NCI-H82 treated with DMSO at 0.1 percent for 48 hours (cell line): ENCODE results near the gene NR5A1.

Experiments
- DNase-seq: peaks from one replicate; lab custom pipeline; 2025; ENCODE audit not compliant: unreplicated experiment; lab: John Stamatoyannopoulos, UW

NR5A1 gene

DNA sequence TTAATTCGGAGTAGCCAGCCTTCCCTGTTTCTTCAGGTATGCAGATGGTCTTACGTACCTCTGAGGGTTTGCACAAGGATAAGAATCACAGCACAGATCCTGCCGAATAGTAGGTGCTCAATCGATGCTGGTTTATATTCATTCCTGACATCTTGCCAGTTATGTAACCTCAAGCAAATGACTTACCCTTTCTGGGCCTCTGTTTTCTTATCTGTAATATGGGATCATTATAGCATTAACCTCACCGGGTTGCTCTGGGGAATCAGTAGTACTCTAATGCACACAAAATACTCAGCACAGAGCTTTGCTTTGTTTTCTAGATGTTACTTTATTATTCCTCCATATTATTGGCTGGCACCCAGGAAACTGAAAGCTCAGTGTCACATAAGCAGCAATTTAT lies 7.7 kb upstream of the NR5A1 start:
- no peak for DNase-seq

DNA sequence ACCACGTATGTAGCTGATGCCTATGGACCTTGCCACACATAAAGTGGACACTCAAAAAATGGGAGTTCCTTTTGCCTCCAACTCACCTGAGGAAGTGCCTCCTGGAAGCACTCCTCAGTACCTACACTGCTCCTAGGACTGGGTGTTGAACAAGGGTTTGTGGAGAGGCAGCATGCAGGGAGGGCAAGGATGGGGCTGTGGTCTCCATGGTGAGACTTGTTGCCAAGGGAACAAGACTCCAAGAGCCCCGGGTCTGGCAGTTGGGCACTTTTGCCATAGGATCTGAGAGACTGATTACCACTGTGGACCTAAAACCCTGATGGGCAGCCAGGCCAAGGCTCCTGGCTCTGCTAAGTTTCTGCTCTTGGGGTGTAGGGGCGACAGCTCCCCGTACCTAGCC lies 6.9 kb upstream of the NR5A1 start:
- DNase-seq = no peak

DNA sequence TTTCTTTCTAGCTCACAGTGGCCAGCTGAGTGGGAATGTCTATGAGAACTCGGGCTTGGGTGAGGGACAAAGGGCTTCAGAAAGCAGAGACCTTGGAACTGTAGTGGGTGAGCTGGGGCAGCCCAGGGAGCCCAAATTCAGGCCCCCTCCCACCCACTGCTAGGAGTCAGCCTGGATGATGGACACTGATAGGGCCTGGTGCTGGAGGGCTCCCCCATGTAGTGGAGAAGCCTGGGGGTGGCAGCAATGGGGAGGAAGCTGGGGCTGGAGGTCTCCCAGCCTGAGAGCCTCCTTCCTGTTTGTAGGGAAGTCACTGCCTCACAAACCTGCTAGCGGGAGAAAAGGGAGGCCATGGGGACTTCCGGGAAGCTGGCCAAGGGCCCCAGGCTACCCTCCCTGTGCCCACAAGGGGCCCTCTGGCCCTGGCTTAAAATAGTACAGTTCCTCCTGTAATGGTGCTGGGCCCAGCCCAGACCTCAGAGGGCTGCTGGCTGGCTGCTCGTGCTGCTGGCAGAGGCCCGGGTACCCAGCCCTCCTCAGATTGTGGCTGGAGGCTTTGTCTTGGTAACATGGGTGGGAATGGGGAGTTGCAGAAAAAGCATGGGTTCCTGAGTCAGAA lies 6.3 kb upstream of the NR5A1 start:
- DNase-seq = no peak

DNA sequence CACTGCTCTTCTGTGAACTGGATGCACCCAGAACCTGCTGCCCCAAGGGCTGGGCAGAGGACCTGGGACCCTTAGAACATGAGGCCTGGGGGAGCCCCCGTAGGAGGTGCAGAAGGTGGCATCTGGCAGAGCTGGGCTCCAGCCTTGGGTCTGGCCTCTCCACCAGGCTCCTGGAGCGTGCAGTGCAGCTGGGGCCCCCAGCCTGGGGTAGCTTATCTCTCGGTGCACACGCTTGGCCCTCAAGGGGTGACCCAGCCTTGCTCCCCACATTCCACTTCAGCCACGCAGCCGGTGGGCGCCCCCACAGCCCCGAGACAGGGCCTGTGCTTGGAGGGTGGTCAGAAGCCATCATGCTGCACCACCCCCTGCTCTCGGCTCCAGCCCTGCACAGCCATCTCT lies 5.6 kb upstream of the NR5A1 start:
- no peak for DNase-seq

DNA sequence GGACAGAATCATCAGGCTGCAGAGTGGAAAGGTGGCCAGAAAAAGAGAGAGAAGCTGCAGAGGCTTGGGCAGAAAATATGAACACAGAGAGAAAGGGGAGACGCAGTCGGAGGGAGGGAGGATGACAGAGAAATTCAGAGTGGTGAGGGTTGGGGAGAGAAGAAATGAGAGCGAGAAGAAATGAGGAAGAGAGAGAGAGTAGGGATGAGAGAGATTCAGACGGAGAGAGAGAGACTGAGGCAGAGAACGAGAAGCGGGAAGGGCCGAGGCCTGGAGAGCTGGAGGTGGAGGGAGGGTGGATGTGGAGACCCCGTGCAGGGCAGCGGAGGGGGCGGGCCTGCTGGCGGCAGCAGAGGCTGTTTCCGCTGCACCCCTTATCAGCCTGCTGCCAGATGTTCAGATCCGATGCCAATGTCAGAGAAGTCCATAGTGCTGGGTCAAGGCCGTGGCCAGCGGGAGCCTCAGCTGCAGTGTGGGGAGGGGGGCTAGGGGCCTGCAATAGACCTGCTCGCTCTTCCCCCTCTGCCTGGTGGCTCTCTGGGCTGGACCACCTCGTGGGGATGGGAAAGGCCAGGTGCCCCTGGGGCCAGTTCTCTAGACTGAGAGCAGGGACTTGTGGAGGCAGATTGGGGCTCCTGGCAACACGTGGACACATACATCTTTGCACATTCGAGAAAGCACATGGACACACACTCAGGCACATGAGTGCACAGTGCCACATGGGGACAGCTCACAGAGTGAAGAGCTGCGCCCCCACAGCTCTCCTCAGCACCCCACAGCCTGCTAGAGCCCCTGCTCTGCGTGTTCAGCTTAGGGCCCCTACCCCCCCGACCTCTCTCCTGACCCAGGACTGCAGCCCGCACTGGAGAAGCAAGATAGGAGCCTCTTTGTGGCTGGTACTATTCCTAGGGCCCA lies 4.9 kb upstream of the NR5A1 start:
- DNase-seq = no peak

DNA sequence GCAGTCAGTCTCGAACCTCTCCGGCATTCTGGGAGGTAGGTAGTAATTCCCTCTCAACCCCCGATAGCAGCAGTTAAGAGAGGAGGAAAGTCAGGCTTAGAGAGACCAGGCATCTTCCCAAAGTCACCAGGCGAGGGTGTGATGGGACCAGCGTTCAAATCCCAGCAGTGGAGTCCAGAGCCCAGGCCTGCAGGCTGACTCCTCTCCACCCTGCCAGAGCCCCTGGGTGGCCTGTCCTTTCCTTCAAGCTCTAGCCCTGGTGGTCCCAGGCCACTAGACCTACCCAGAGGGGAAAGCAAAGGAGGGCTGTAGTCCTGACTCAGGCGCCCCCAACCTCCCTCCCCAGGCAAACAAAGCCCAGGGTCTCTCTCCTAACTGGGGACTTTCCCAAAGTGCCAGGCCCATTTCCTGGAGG lies 4.2 kb upstream of the NR5A1 start:
- DNase-seq = no peak

DNA sequence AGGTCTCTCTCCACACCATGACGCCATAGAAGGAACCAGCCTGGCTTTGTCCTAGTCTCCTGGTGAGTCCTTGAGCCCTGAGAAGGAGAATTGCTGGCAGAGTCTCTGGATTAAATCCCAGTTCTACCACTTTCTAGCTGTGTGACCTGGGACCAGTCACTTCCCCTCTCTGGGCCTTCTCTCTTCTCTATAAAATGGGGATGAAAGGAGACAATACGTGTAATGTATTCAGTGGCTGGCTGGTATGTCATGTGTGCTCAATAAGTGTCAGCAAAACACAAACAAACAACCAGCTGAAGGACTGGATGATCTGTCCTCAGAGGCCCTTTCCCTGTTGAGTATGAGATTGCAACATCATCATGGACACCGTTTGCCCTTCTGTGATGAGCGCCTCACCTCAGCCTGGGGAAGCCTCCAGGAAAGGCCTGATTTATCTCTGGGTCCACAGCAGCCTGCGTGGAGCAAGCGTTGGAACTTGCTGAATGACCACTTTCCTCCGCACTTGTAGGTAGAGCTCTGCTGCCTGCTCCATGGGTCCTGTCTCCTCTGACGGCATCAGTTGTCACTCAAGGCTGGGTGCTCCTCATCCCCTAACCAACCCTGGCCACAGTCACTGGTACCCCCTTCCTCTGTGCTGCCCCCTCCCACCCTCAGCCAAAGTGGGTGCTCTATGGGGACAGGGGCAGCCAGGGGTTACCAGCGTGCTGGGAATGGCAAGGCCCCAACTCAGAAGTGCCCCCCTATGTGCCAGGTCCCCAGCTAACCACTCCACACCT lies 3.6 kb upstream of the NR5A1 start:
- no peak for DNase-seq

DNA sequence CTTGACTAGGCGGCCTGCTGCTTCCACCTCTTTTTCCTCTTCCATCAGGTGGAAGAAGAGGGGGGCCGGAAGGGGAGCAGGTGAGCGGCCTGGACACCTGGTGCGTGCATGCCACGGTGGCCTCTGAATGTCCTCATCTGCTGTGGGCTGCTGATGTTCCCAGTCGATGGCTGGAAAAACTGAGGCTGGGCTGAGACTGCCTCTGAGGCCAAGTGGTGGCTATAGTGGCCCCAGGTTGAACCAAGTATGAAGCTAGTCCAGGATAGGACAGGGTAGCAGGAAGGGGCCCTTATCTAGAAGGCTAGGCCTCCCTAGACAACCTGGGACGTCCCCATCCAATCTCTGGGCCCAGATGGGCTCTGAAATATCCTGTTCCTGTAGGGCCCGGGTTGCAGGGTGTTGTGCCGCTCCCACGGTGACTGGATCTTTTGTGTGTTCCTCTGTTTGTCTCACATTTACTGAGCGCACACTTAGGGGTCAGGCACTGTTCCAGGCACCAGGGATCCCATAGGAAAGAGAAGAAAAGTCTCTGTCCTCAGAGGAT lies 753 bp upstream of the NR5A1 start:
- no peak for DNase-seq

DNA sequence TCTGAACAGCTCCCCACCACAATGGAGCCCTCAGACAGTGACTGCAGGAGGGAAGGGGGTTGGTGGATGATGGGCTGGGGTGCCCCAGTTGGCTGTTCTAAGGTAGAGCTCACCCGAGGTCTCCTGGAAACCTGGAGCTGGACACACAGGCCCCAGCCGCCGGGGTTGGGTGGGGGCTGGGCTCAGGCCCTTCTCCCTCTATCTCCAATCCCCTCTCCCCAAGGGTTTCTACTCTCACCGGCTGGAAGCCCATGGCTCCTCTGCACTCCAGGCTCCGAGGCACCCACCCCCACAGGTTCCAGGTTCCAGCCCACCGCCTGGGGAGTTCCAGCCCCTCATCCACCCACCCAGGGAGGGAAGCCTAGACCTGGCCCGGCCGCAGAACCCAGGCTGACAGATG lies 766 bp downstream of the NR5A1 start:
- no peak for DNase-seq

DNA sequence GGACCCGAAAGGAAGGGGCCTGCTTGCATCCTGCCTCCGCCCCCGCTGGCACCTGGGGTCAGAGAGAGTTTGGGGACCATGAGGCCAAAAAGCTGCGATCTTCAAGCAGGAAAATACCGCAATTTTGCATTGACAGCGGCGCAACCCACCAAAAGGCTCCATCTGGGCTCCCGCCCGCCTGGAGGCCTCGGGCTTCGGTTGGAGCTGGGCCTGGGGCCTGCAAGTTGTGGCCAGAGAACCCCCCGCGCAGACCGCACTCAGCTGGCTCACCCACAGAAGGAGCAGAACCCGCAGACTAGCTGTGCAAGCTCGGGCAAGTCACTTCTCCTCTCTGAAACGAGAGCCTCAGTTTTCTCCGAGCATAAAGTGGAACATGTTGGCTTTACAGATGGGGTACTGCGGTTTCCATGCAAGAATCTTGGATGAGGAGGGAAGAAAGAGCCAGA lies 1.3 kb downstream of the NR5A1 start:
- no peak for DNase-seq

DNA sequence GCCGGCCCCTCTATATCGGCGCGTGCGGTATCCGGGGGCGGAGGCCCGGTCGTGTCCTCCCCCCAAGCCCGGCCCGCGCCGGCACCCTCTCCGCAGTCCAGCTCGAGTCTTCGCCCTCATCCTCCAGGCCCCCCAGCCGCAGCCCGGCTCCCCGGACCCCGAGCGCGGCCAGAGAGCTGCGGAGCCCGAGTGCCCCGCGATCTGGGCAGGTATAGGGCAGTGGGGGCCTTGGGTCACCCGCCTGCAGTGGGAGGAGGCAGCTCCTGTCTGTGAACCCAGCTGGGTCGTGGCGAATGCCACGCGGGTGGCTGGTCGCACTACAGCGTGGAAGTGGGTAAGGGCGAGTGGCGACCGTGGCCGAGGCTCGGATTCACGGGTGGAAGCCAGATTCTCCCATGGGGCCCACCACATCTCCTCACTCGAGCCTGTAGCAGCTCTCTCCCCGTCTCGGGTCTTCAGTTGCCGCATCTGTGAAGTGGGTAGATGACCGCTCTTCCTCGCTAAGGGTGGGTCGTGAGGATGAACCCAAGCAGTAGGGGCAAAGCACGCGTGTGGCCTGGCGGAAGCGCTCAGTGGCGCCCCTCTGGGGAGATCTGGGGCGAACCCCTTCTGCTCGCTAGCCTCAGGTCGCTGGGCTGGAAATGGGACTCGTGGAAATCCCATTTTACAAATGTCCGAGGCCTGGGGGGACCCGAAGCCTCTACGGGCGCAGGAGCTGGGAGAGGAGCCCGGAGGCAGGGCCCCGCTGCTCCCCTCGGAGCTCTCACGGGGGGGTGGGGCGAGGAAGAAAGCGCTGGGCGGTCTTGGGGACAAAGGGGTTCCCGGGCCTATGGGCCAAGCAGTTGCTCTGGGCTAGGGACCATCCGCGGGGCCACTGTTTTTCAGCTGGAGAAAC lies 1.9 kb downstream of the NR5A1 start:
- no peak for DNase-seq

DNA sequence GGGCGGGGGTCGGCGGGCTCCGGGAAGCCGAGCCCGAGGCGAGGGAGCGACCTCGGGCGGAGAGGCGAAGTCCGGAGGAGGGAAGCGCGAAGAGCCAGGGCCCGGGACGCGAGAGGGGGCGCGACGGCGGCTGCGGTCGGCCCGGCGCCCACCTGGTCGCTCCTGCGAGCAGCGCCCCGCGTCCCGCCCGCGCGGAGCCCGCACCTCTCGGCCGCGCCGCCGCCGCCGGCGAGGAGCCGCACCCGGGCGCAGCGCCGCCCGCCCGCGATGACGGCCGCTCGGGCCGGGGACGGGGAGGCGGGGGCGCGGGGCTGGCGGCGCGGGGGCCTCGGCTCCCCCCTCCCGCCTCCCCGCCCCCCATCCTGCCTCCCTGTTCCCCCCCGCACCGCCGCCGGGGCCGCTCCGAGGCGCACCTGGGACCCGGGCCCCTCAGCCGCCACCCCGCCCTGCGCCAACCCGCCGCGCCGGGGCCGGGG lies 2.6 kb downstream of the NR5A1 start:
- DNase-seq = no peak

DNA sequence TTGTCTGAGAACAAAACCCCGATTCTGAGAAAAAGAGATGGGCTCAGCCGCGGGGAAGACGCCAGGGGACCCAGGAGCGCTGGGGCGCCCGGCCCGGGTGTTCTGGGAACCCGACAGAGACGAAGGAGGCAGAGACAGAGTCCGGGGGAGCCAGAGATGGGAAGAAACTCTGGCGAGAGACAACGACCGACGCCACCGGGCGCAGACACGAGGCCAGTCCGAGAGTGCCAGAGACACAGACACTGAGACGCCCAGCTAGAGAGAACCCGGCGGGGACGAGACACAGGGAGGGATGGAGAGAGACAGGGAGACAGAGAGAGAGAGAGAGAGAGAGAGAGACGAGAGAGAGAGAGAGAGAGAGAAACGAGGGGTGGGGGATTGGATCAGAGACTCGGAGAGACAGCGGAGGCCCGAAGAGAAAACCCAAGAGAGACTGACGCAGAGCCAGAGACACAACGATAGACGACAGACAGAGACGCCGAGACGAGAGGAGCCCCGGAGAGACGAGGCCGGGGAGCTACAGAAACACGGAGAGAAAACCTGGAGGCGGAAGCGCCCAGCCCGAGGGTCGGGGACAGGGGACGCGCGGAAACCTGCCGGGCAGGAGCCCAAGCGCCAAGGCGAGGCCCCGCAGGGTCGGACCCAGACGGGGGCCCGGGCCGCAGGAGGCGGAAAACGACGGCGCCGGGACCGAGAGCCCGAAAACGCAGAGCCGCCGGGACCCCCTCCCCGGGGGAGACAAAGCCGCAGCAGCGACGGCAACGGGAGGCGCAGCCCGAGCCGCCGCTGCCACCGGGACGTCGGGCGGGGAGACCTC lies 3.3 kb downstream of the NR5A1 start:
- no peak for DNase-seq

DNA sequence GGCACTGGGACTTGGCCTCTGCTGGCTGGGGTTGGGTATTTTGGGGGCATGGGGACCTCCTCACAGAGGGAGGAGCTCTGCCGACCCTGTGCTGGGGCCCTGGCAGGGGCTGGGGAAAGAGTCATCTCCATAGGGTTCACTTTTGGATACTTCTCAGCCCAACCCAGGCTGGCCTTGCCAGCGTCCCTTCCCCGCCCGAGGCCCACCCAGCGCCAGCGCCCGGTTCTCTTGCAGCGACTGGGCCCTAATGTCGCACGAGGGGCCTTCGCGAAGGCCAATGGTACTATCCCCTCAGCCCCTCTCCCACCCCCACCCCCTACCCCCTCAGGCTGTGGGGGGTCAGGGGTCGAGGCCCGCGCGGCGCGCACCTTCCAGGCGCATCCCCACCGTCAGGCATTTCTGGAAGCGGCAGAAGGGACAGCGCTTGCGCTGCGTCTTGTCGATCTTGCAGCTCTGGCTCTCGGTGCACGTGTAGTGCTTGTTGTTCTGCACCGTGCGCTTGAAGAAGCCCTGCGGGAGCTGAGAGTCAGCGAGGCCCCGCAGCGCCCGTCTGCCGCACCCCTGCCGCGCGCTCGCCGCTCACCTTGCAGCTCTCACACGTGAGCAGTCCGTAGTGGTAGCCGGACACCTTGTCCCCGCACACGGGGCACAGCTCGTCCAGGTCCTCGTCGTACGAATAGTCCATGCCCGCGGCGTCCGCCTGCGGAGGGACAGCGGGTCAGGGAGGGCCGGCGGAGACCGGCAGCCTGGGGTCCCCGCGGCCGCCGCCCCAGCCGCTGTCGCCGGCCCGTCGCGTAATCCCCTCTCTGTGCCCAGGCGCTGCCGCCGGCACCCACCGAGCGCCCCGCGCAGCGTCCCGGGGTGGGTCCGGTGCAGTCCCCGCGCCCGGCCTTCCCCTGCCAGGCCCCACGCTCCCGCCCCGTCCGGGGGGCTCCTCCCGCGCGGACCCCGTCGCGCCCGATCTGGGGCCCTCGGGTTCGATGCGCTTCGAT lies 4.2 kb downstream of the NR5A1 start:
- DNase-seq = no peak

DNA sequence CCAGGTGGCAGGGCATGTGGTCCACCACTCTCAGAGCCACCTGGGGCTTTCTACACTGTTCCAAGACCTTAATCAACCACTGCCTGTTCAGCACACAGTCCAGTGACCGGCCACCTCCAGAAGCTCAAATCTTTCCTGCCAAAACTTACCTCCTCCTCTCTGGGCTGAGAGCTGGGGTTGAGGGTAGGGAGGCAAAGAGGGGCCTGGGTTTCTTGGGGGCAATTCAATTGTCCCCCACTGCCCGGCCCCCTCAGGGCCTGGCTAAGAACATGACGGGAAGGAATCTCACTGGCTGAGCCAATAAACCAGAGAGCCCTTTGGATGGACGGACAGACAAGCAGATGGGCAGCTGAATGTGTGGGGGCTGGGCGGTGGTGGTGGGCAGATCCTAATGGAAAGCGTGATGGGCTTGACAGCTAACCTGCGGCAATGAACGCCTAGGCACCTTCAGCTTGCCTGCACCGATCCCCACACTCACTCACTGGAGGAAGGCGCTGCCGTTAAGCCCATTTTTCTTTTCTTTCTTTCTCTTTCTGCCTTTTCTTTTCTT lies 5.4 kb downstream of the NR5A1 start:
- DNase-seq = no peak

DNA sequence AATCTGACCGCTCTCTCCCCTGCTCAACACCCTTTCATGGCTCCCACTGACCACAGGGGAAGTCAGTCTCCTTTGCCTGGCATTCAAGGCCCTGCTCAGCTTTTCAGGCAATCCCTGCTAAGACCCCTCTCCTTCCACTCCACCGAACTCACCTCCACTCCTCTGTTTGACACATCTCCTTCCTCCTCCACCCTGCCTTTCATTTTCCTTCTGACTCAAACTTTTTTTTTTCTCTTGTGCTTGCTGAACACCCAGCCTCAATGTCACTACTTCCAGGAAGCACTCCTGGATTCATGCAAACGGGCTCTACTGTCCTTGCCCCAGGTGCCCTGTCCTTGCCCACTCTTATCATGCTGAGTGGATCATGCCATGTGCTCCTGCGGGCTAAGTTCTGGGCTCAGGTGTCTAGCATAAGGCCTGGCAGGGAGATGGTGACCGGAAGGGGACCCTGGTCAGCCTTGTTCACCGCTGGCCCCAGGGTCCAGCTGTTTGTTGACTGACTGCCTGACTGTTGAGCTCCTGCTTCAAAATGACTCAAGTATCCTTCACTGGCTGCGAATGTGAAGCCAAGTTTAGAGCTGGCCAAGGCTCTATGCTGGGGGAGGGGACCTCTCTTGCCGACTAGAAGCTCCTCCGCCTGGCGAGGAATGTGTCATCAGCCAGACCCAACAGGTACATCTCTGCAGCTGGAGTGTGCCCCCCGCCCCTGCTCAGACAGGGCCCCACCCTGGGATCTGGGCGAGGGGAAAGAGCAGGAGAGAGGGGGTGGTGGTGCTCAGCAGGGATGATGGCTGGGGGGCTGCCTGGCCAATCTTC lies 6.2 kb downstream of the NR5A1 start:
- no peak for DNase-seq
